GM18511 (cell line): ENCODE measurements around the gene HSPA4L.

Experiments
- ATAC-seq: cut with Tn5 transposase; IDR thresholded peaks from one replicate; pipeline ENCODE4 v1.9.1; 2021; ENCODE audit warnings: mild to moderate bottlenecking, moderate library complexity; ENCODE audit not compliant: unreplicated experiment

HSPA4L gene

DNA sequence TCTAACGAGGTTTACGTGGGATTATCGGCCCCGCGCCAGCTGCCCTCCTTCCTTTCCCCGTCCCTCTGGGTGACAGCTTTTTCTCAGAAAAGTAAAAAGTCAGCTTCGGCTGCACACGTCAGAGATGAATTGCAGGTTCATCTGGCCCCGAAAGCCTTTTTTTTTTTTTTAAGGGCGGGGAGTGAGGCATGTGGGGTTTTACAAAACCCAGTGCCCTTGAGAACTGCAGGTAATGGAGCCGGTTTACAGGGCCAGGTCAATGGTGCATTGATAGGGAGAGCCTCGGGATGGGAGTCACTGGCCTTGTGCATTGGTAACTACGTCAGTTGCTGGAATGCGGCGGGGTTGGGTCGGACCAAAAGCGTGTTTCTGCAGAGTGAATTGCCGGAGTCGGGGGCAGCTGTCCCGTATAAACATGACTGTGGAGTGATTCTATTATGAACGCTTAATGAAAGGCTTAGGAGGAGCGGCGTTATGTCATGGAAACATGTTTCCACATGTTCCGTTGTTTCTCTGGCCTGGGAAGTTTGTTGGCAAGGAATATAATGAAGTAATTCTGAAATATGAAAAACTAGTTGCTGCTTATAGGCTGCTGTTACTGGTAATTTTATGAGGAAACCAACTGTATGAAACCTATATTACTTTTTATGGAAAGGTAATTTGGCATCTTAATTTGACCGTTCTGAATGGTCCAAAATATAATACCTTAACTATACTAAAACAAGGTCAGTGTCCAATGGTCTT, 1.1 kb downstream of the HSPA4L start:
- peak; percentile 9 for ATAC-seq

DNA sequence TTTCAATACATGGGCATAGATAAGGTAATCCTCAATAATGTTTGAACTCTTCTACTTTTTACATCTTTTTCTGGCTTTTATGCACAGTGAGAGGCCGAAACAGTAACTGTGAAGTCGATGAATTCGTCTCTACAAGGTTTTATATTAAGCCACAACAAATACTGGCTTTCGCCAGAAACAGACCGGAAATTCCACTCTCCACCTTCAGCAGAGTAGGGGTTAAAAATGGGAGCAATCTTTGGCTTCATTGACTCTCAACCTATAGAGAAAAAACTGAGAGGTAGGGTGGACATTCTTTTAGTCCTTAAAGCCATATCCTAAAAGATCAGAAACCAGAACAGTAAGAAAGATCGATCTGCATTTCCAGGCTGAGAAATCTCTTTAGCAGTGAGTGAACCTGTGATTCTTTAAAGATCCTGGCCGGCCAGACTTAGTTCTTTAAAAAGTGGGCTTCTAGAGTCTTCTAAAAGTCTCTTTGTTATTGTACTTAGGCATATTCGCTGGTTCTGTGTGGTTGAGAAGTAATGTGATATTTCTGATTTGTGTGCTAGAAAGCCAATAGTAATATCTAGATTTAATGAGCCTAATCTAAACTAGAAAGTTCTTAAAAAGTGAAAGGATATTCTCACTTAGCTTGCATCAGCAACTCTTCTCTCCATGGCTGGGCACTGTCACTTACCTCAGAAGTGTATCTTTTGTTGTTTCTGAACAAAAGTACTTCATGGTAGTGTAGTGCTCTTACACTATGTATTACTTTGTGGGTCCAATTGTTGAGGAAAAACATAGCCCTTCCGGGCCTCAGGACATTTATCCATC, 2.0 kb downstream of the HSPA4L start:
- ATAC-seq = no peak

DNA sequence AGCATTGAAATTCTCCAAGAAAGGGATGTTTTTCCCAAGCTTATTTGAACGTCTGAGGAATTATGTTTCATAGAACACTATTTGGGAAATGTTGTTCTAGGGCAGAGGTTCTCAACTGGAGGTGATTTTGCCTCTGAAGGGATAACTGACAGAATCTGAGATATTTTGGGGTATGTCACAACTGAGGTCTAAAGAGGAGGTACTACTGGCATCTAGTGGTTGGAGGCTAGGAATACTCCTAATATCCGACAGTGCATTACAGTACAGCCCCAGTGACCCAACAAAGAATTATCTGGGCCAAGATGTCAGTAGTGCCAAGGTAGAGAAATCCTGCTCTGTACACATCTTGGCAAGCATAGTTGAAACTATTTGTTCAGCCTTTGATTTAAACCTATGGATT, 6.4 kb downstream of the HSPA4L start:
- ATAC-seq = peak; percentile 69

DNA sequence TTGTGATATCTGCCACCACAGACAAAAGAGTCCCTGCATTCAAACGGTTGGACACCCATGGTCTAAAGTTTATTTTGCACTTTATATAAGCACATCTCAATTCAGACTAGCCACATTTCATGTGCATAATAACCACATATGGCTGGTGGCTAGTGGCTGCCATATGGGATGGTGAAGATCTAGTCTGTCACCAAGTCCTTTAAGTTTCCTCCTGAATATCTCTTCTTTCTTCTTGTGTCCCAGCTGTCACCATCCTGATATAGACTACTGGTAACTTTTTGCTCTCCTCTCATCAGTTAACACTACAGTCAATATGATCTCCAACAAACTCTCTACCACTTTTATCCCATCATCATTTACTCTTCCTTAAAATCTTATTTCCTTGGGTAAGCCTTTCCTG, 9.3 kb downstream of the HSPA4L start:
- no peak for ATAC-seq

DNA sequence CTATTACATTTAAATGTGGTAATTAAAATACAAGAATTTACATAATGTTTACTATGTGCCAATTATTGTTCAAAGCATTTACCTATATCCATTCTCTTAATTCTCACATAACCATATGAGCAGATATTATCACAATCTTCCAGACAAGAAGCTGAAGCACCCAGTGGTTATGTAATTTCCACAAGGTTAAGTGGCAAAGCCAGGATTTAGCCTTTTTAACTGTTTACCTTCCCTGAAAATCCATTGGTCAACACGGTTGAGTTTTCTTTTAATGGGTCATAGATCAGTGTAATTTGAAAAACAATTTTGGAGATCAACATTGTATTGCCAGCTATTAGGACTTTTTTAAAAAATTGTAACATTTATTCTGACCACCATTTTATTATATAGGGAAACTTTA, 11.4 kb downstream of the HSPA4L start:
- ATAC-seq = no peak

DNA sequence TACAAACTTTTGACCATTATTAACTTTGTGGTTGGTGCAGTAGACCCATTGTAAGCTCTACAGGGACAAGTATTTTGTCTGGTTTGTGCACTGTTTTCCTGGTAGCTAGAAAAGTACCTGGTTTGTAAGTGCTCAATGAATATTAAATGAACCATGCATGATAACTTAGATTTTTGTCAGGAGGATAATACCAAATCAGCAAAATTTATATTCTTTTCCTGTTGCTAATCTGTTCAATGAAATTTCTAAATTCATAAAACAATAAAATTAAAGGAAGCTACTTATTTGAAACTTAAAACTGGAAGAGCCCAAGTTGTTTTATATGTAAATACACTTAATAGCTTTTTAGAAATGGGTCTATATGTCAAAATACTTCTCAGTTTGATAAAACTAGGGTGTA, 17.6 kb downstream of the HSPA4L start:
- no peak for ATAC-seq

DNA sequence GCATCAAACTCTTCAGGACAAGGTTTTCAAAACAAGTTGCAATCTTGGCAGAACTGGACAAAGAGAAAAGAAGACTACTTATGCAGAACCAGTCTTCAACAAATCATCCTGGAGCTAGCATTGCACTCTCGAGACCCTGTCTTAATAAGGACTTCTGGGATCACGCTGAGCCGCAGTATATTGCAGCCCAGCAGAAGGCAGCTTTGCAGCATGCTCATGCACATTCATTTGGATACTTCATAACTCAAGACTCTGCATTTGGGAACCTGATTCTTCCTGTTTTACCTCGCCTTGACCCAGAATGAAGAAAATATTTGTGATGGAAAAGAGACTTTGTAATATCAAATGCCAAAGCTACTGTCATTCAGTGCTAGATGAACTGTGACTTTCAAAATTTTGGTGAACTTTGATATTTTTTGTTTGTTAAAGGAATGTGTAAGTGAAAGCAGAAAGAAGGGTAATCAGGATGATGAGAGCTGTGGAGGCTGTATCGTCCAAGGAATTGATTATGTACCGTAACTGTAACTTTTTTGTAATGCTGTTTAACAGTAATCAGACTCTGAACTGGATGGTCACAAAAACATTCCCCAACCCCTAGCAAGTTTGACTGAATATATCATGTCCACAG, 27.2 kb downstream of the HSPA4L start:
- ATAC-seq = no peak

DNA sequence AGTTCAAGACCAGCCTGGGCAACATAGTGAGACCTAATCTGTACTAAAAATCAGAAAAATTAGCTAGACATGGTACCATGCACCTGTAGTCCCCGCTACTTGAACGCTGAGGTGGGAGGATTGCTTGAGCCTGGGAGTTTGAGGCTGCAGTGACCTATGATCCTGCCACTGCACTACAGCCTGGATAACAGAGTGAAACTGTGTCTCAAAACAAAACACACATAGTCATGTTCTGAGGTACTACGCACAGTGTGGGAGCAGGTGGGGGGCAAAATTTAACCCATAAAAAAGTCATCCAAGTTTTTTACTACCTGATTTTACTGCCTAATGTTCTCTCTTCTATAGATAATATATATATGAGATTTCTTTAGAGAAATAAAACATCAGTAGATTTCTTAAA, 28.4 kb downstream of the HSPA4L start:
- no peak for ATAC-seq

DNA sequence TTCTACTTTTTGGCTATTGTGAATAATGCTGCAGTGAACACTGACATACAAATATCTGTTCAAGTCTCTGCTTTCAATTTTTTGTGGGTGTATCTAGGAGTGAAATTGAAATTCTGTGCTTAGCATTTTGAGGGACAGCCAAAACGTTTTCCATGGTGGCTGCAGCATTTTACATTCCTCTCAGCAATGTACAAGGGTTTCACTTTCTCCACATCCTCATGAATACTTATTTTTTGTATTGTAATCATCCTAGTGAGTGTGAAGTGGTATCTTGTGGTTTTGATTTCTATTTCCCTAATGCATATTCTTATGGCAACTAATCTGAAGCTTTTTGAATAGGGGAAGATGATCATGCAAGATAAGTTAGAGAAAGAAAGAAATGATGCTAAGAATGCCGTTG, 40.3 kb downstream of the HSPA4L start:
- ATAC-seq = no peak

DNA sequence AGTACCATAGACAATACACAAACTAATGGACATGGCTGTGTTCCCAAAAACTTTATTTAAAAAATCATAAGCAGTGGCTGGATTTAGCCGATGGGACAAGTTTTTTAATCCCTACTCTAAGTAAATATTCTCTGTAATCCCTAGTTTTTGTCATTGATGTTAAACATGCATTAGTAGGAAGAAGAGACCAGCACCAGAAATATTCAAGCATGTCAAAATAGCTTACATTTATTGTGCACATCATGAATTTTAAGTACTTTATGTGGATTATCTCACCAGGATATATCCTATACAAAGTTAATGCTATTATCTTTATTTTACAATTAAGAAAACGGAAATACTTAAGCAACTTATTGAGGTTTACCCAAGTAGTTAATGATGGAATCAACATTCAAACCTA, 46.0 kb downstream of the HSPA4L start:
- no peak for ATAC-seq

DNA sequence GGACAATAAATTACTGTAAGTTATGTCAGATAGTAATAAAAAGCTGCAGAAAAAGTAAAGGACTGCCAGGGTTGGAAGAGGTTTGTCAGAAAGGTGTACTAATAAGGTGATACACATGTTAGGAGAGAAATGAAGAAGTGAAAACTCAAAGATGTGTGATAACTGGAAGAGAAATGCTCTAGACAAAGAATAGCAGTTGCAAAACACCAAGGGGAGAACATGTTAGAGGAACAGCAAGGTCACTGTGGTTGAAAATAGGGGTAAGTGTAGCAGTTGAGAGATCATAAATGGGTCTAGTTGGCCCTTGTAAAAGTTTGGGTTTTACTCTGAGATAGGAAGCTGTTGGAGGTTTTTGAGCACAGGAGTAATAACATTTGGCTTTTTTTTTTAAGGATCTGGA, 46.9 kb downstream of the HSPA4L start:
- peak; percentile 79 for ATAC-seq

DNA sequence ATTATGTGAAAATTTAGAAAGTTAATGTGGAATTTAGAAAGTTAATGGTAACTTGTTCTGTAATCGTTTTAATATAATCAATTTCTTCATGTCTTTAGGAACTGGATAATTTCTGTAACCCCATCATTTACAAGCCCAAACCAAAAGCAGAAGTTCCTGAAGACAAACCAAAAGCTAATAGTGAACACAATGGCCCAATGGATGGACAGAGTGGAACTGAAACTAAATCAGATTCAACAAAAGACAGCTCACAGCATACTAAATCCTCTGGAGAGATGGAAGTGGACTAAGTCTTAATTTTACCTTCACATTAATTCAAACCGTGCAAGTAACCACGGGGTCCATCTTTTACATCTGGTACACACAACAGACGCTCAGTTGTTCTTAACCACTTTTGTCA, 50.5 kb downstream of the HSPA4L start:
- ATAC-seq = peak; percentile 72

DNA sequence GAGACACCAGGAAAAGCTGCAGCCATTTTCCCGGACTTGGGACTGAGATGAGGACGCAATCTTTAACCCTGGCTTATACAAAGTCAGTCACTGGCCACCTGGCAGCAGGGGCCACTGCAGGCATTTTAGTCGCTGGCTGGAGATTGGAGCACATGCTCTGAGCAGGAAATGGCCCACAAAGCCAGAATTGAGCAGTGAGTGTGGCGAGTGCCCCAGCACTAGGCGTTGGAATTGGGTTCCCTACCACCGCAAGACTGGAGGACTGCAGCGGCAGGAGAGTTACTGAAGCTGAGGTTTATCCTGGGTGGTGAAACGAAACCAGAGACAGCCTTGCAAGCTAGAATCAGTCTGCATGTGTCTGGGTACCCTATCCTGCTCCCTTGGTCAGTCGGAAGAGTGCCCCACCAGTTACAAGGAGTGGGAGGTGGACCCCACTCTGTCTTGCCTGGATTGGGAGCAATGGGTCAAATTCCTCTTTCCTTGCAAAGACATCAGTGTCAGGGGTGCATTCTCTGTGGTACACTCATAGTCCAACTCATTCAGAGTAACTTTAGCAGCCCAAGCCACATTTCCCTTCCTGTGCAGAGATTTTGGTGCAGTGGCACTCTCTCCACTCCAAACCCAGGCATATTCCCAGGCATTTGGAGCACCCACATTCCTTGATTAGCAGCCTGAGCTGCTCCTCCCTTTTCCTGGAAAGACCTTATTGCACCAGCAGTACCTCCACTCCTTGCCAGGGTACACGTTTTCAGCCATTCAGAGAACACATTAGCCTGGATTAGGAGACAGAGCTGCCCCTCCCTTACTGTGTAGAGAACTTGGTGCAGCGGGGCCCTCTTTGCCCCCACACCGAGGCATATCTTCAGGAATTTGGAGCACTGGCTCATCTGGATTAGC, 61.8 kb downstream of the HSPA4L start:
- no peak for ATAC-seq

DNA sequence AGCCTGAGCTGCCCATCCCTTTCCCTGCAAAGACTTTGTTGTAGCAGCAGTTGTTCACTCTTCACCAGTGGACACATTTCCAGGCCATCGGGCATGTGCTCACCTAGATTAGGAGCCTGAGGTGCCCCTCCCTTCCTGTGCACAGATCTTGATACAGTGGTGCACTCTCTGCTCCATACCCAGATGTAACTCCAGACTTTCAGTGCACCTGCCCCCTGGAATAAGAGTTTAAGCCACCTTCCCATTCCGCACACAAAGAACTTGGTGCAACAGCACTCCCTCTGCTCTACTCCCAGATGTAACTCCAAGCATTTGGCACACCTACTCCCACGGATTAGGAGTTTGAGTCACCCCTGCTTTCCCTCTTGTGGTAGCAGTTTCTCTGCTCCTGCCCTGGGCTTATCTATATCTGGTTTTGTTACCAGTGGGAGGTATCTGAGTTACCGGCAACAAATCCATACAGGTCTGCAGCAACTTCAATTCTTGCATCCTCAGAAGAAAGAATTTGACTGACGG, 62.5 kb downstream of the HSPA4L start:
- no peak for ATAC-seq

DNA sequence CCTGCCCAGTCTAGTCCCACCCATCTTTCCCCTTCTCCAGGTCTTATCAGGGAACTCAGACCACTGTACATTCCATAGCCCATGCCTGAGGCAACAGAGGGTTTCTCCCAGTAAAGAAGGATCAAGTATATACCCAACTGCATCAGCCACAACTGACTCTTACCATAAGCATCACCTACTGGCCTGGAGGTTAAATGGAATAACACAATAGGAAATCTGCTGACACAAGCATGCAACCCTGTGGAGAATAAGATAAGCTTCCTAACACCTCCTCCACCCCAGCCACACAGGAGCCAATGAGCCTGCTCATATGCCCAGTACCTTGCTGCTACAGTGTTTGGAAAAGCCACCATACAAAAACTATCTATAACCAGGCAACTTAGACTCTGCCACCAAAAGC, 63.9 kb downstream of the HSPA4L start:
- no peak for ATAC-seq

DNA sequence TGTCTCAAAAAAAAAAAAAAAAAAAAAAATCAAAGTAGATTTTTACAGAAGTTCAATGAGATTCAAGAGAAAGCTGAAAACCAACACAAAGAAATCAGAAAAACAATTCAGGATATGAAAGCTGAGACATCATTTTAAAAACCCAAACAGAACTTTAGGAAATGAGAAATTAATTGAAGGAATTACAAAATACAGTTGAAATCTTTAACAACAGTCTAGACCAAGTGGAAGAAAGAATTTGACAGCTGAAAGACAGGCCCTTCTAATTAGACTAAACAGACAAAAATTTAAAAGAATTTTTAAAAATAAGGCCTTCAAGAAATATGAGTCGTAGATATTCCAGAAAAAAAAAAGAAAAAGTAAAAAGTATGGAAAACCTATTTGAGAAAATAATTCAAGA, 64.6 kb downstream of the HSPA4L start:
- no peak for ATAC-seq

DNA sequence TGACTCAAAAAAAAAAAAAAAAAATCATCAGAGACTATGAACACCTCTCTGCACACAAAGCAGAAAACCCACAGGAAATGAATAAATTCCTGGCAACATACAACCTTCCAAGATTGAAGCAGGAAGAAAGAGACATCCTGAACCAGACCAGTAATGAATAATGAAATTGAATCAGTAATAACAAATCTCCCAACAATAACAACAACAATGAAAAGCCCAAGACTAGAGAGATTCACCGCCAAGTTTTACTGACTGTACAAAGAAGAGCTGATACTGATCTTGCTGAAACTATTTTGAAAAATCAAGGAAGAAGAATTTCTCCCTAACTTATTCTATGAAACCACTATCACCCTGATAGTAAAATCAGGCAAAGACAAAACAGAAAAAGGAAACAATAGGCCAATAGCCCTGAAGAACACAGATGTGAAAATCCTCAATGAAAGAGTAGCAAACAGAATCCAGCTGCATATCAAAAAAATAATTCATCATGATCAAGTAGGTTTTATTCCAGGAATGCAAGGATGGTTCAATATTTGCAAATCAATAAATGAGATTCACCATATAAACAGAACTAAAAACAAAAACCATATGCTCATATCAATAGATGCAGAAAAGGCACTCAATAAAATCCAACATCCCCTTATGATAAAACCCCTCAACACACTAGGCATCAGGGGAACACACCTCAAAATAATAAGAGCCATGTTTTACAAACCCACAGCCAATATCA, 67.5 kb downstream of the HSPA4L start:
- ATAC-seq = no peak

DNA sequence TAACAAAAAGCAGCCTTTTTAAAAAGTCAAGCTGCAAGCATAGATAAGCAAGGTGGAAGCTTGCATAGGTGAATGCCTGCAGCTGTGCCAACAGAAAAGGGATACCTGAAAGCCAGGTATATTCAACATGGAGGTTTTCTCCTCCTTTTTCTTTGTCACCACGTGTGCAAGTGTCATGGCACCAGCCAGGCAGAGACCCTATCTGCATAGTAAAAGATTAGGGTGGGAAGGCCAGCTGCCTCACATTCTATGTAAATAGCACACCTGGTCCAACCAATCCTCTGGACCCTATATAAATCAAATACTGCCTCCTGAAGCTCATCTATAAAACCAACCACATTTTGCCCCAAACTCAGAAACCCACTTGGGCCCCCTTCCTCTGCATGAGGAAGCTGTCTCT, 70.5 kb downstream of the HSPA4L start:
- no peak for ATAC-seq

DNA sequence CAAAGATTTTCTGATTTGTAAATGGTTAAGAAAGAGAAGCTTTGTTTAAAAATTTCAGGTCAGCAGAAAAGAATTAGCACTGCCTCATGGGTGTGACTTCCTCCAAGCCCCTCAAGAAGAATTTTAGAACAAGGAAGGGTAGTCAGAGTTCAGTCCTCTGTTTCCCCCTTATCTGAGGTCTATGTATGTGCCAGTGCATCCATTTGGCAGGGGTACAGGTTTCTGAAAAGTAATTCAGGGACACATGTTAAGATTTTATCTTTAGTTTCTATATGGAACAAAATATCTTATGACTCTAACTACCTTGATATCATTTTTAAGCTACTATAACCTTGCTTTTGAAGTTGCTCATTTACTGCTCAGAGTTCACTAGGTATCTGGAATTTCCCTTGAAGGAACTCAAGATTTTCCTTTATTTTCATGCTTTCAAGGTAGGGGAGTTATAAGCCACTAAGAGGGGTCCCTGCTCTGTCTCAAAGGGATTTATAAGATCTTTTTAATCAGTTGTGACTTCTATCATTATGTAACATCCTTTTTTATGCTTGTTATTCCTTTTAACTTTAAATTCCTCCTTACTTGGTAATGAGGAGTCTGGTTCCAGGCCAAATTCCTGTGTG, 74.2 kb downstream of the HSPA4L start:
- peak; percentile 22 for ATAC-seq
